Muscle of back (tissue), 11 donors: ENCODE measurements around the gene TPPP3. TPM values are rescaled to one million over a fixed set of nuclear protein-coding genes. Genes with fewer than 3 reads are reported as not detected.

Experiments
- DNase-seq, 3 donors: peaks; one replicate each; pipeline versions ENCODE4 v3.0.0 to v3.0.0-alpha.2; 2013
- polyA plus RNA-seq, 10 donors: library from polyadenylated mRNA; unstranded; fragments of 120-200 nt; gene quantifications; one replicate each; pipeline ENCODE4 v1.2.1, GENCODE V29; 2013; ENCODE audit not compliant: insufficient read length in 10 of 10

The TPPP3 gene
- polyA plus RNA-seq, 10 donors, result 305 to 544 (median 455) TPM

DNA sequence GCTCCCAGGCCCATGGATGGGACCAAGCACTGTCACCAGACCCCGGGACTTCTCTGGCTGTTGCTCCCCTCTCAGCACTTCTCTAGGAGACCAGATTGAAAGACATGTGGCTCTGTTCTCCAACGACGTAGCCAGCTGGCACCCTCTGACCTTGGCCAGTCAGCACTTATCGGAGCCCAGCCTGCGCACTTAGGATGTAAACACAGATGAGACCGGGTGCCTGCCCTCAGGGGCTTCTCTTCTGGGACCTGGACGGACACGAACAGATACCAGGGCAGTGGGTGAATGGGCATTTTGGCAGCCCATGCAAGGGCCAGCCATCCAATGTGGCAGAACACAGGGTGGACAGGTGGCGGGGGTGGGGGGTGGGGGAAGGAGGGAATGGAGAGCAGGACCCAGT is 16.3 kb upstream of the TPPP3 start:
- DNase-seq, result no peak

DNA sequence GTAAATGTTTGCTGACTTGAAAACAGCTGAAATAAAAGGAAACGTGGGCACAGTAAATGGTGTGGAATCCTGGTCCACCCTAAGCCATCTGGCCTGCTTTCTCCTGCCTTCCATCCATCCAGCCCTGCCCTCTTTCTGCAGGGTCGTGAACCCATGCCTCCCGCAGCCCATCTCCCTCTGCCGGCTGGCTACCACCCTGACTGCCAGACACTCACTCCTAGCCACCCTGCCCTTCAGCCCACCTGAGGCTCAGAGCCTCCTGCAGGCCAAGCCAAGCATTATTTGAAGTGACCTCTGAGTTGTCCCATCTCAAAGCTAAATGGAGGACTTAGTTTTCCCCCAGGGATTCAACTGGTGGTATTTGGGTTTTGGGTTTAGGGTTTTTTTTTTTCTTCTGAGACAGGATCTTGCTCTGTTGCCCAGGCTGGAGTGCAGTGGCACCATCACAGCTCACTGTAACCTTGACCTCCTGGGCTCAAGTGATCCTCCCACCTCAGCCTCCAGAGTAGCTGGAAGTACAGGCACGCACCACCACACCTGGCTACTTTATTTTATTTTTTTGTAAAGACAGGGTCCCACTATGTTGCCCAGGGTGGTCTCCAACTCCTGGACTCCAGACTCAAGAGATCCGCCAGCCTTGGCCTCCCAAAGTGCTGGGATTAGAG is 14.6 kb upstream of the TPPP3 start:
- DNase-seq, result no peak

DNA sequence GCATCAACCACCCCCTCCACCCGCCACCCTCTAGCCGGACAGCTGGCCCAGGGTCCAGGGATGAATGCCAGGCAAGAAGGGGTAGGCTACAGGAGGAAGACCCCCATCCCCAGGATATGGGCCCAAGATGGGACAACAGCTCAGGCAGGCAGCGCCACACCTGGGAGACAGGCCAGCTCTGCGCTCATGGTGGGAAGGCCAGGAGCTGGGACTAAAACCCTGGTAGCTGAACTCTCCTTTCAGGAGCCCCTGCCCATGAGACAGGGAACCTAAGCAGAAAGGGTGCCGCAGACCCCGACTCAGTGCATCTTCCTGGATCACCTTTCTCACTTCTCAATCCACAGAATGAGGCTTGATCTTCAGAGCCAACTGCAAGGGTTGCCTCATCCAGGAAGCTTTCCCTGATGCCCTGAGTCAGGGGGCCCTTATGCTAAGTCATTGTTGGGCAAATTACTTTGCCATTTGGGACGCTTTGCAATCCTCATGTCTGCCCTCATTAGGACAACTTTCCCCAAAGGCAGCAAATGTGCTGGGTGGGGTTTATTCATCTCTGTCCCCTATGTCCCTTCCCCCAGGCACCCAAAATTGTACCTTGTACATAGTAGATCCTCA is 14.0 kb upstream of the TPPP3 start:
- DNase-seq, result no peak

DNA sequence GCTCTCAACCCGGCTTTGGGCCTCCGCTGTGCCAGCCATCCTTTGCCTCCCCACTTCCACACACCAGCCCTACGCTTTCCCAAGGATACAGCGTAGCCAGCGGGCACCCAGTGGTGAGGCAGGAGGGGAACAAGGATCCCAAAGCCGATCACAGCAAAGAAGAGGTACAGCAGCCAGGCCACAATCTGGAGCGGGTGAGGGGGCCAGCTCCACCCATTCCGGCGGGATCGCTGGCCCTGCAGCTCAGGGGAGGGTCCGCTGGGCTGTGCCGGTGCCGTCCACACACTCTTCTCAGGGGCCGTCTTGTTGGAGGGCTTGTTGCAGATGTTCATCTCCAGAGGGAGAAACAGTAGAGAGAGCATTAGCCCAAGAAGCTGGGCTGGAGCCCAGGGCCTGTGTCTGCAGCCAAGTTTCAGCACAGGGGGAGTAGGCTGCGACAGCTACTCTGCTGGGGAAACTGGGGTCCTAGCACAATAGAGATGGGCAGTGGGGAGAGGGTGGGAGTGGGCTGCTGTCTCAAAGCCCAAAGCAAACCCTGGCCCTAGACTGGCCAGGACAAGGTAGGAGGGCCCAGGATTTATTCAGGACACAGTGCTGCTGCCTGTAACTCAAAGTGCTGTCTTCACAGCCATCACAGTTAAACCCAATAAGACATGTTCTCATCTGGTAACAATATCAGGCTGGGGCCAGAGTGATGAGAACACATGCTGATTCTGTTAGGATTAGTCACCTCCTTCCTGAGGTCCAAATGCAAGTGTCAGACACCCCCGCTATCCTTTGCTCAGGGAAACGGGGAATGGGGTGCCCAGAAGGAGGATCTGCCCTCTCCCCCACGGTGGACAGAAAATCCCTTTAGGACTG is 13.0 kb upstream of the TPPP3 start:
- peak; percentile 87 to 96 (median 90) for DNase-seq

DNA sequence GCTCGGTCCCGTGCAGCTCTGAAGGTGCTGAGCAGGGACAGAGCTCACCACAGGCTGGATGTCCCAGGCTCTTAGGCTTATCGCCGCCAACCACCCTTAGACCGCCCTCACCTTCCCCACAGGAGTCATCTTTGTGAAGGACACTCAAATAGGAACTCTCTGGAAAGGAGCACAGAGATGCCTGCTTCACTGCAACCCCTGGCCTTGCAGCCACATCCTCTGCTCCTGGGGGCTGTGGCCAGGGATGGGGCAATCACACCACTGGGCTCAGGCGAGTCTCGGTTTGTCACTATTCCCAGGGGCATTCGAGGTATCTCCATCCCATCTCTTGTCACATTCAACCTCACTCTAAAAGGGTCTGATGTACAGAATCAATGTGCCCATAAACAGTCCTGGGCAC is 12.0 kb upstream of the TPPP3 start:
- DNase-seq, result no peak

DNA sequence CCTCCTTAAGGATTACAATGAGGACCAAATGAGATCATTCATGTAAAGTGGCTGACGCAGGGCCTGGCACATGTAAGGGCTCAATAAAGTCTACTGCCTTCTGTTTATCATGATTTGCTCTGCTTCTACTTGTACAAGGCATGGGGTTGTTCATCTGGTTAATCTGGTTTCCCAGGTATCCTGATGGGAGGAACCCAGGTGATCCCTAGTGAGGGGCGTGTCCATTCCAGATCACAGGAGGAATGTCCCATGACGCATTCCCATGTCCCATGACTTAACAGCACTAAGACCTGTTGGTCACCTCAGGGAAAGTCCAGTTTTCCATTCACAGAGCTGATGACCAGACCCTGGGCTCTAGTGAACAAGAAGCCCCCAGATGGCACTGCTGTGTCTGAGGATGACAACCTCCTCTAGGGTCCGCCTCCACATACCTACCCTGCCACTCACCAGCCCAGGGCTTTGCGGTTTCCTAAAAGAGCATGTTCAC is 11.5 kb upstream of the TPPP3 start:
- DNase-seq, result no peak

DNA sequence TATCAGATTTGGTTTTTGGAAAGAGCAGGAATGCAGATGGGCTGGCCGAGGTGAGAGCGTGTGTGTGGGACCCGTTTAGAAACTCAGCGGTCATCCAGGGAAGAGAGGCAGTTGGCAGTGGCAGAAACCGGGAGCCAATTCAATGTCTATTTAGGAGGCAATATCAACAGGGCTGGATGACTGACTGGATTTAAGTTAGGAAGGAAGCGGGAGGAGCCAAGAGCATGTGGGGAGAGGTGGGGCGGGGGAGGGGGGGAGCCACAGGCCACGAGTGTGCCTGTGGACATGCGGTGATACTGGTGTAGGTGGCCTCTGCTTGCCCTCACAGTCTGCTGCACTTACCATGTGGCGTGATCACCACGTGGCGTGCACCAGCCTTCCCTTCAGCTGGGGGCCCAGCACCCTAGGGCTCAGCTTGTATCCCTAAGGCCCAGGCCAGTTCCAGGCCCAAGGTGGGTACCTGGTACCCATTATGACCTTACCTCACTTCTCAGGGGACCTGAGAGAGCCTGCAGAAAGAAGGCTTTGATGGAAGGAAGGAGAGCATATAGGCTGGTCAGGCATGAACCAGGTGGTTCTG is 10.8 kb upstream of the TPPP3 start:
- DNase-seq, result no peak

DNA sequence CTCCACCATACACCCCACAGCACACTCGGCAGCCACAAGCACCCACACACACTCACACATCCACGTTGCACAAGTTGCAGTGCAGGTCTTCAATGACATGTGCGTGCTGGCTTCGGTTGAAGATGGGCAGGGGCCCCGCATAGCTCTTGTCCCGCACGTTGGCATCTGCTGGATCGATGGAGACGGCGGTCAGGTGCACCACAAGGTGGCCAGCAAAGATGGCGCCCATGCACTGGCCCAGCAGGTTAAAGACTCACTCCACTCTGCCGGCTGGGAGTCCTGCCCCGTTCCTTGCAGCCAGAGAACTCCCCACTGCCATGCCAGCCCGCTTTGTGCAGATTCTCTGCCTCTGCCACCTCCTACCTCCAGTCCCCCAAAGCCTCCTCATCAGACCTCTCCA is 7.6 kb upstream of the TPPP3 start:
- no peak for DNase-seq

DNA sequence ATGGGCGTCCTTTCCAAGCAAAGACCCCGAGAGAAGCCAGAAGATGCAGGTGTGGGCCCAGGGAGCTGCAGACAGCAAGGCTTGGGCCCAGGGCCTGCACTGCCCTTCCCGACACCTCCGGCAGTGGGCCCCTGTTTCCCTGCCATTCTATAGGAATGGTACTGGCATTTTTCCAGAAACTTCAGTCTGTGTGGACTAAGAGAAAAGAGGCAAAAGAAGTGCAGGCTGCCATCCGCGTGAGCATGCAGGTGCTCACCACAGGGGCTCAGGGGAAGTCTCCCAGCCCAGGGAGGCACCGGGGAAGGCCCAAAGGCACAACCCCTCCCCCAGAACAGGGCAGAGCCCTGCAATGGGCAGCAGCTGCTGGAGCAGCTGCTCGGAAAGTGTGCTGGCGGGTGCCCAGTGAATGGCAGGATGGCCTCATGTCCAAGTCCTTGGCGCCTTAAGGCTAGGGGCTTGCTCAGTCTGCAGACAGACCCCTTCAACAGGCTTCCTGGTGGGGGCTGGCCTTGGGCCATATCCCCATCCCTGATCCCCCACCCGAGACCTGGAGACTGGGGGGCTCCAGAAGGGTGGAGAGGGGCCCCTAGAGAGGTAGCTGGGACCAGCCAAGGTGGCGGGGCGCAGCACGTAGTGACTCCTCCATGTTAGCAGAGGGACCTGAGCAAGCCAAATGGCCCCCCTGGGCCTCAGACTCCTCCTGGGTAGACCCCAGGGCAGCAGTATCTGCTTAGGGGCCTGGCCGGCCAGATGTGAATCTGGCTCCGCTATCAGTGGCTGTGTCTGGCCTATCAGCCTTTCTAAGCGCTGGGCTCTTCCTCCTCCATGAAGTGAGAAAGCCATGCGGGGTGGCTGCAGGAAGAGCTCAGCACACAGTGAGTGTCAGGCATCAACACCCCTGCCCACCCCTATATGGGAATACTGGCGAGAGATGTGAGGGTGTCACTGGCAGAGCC is 6.7 kb upstream of the TPPP3 start:
- DNase-seq, result peak; percentile 67 to 81 (median 67)

DNA sequence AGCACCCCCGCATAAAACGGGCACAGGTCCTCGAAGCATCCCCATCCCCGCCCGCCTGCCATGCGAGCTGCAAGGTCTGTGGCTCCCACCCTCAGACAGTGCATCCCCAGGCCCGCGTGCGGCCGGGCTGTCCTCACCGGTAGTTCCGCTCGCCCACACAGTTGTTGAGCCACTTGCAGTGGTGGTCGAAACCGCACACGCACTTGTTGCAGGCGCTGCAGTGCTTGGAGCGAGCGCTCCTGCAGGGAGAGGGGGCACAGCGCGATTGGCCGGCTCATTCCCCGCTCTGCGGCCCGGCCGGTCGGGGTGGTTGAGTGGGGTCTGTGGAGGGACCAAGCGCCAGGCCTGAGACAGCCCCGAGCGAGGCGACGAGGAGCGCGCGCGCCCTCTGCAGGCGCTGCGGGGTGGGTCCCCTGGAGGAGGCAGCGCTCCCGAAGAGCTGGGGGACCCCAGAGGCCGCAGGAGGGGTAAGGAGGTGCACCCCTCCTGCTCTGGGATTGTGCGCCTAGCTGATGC is 6.0 kb upstream of the TPPP3 start:
- peak in 2 of 3 donors; percentile 69 to 88 for DNase-seq

DNA sequence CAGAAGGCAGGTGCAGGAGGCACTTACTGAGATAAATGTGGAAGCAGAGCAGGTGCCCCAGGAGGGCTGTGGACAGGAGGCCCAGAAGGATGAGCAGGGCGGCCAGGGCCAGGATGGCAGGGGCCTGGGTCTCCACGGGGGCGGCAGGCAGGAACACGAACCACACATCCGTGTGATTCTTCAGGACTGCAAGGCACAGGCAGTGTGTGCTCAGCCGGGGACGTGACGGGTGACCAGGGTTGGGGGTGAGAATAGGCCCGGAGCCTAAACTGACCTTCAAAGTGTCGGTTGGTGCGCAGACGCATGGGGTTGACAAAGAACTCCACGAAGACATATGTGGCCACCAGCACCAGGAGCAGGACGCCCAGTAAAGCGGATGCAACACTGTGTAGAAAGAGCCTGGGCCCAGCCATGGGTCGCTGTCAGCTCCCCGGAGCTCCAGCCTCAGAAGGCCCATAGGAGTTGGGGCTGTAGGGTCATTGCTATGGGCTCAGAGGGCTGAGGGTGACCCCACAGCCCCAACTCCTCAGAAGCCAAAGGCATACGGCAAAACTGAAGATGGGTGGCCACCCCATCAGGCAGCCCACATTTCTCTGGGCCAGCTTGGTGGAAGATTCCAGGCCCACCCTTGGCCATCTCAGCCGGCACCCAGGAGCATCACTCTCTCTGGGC is 5.4 kb upstream of the TPPP3 start:
- DNase-seq, result peak in 1 of 3 donors; percentile 15

DNA sequence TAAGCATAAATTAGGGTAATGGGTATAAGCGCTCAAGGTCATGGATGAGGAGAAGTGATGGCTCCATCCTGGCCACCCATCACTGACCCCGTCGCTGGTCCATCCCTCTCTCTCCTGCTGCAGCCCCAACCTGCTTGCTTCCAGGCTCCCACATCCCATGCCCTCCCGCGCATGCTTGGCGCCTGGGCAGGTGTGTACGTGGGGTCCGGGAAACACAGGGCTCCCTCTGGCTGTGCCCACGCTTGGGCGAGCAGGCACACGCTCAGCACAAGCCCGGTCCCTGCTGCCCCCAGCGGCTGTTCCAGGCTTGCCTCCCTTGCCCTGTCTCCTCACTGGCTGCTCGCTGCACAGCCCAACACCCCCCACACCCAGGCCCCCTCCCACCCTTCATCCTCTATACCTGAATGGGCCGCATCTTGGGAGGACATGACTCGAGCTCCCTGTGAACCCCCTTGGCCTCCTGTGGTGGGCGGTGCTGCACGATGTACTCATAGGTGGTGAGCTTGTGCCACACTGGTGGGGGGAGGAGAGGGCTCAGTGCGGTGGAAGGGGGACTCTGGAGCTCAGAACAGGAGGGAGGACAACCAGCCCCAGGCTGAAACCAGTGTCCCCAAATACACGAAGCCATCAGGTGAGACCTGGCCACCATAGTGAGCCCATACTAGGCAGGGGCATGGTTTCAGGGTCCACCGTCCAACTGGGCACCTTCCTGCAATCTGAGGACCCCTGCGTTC is 4.7 kb upstream of the TPPP3 start:
- no peak for DNase-seq

DNA sequence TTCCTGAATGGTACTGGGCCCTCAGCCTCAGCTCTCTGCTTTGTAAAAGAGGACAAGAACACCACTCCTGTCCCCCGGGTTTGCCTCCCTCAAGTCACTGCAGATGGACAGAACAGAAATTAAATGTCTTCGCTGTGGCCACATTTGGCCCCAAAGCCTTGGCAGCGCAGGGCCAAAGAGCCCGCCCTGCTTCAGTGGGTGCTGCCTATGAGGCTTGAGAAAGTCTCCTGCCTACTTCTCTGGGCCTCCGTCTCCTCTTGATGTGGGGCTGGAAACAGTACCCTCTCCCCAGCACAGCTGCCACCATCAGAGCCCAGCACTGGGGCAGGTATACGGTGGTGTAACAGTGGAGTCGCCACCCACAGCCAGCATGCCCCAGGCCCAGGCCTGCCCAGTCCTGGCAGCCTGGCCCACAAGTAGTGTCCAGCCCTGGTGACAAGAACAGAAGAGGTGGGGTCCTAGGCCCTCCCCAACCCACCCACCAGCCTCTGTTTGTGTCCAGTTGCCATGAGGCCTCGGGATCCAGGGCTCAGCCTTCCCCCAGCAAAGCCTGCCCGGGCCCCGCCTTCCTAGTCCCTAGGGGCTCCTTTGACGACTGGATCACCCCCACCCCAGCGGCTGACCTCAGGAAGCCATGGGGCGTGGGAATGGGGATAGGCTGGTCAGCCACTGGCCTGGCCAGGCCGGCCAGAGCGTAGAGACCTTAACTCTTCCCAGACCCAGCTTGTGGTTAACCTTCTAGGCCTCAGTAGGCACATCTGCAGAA is 3.9 kb upstream of the TPPP3 start:
- DNase-seq, result peak in 1 of 3 donors; percentile 79

DNA sequence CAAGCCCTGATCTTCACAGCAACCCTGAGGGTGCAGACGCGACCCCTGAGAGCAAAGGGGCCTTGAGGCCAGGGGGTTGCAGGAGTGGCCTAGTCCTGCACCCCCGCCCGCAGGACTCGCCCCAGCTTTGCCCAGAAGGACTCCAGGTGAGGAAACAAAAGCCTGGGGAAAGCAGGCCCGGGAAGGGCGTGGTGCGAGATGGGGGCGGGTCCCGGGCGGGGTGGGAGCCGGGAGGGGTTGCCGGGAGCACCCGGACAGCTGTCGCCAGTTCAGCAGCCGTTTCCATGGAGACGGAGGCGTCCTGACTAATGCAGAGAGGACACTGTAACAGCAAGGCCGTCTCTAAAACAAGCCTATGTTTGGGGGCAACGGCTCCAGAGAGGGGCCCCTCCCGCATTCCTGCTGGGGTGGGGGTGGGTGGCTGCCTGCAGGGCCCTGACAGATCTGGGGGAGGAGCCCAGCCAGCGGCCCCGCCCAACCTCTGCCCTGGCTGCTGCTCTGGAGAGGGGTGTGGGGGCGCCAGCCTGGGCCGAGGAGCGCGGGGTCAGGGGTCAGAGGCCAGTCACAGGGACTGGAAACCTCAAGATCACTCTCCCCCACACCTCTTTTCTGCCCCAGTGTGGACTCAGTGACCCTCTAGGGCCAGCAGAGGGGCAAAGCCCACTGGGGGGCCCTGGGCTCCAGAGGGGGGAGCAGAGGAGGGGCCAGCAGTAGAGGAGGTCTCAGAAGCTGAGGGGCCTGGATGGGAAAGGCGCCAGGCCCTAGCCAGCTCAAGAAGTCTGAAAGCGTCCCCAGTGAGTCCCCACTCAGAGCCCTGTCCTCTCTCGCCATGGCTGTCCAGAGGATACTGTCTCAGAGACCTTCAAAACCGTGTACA is 3.1 kb upstream of the TPPP3 start:
- peak; percentile 90 to 95 (median 91) for DNase-seq

DNA sequence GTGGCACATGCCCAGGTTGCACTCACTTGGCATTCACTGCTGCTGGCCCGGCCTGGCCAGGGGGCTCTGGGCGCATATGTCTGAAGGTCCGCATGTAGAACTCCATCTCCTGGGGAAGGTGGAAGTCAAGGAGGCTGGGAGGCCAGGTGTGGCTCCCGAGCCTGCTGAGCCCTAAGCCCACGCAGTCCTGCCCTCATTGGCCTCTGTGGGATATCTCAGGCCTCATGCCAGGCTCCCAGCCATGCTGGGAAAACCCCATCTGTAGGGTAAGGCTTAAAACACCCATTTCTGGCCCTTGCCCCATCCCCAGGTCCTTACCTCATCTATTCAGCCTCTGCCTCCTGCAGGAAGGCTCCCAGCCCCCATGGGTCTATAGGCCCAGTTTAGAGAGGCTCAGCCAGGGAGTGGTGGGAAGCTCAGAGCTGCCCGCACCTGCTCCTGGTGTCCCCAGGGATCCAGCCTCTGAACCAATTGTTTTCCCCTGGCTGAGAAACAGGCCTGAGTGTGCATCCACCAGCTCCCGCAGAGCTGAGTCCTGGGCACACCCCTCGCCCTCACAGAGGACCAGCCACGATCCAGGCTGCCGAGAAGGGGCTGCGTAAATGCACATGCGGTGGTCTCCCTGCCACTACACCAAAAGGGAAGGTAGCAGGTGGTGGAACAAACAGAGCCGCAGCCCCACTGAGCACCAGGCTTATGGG is 2.3 kb upstream of the TPPP3 start:
- DNase-seq, result no peak

DNA sequence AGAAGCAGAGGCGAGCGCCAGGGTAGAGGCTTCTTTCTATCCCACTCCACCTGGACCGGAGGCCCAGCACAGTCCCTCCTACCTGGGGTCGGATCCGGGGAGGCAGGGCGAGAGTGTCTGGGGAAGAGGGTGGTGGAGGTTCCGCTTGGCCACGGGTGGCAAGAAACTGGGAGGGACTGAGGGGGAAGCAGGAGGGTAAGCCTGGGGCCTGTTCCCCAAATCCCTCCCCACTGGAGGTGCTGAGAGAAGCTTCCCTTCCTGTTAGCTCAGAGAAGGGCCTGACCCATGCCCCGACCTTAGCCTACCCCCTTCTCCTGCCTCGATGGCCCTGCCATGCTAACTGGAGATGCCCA is 1.8 kb upstream of the TPPP3 start:
- no peak for DNase-seq
